ENCODE results near the gene MLXIP. TPM values are rescaled to one million over a fixed set of nuclear protein-coding genes. Genes with fewer than 3 reads are reported as not detected.

Gene MLXIP
- total RNA-seq, 1 experiment from 2014 or later = 16.7 TPM

GRCh38 chr12:122129131-122129530 lies 50.6 kb downstream of the MLXIP start:
- H3K27ac ChIP-seq (ENCODE audit: low read length) = no peak overlapping the region
- H3K4me3 ChIP-seq (ENCODE audit: low read length) = no peak overlapping the region
- H2AFZ ChIP-seq (ENCODE audit: low read length) = no peak overlapping the region
- POLR2A ChIA-PET (ENCODE audit: unreplicated experiment) = no interaction called here
- BruUV-seq (replicated peaks) = no TSS peak
- DNase-seq = no peak
- no peak overlapping the region for H3K9ac ChIP-seq (ENCODE audit: low read length)
- no peaks in the 10 kb centered on the region for H3K27me3 ChIP-seq (ENCODE audit: low read length)
- H4K20me1 ChIP-seq (ENCODE audit: low read length) = no peaks in the 10 kb centered on the region; the same call in 1 of the 2 replicates
- H3F3A ChIP-seq (ENCODE audit: low read length, unreplicated experiment) = peaks cover 6% of the 10 kb centered on the region
- intact Hi-C loops (cut with micrococcal nuclease) = no loop called here
- no peak for ATAC-seq
- CTCF ChIA-PET = no interaction called here
- no peaks in the 10 kb centered on the region for H3K9me3 ChIP-seq (ENCODE audit: low read length)
- TF ChIP-seq EZH2 (IDR thresholded peaks at IDR 0.05; ENCODE audit: low read length, unreplicated experiment) (no peak), EZH2phosphoT487 (IDR thresholded peaks at IDR 0.05; ENCODE audit: borderline replicate concordance, low read length) (no peak), CTCF (conservative IDR thresholded peaks at IDR 0.05; ENCODE audit: low read depth, low read length) (no peak)
- no peaks in the 10 kb centered on the region for H3K9me2 ChIP-seq (replicated peaks; ENCODE audit: low read length)
- no peak overlapping the region for H3K4me2 ChIP-seq (ENCODE audit: low read length)
- peaks cover 27% of the 10 kb centered on the region for H3K79me2 ChIP-seq (ENCODE audit: low read length)
- H3K36me3 ChIP-seq (ENCODE audit: low read depth, low read length) = peaks cover 38% of the 10 kb centered on the region
- peaks cover 15% of the 10 kb centered on the region for H3K4me1 ChIP-seq (ENCODE audit: insufficient read depth, low read length)

- DNase-seq = peak; percentile 84
- Histone ChIP-seq H3K4me2 (ENCODE audit: low read length) (peak overlapping the region; percentile 54), H2AFZ (ENCODE audit: low read length) (0 out of 2 replicates have a peak overlapping the region, but pooled peaks have one; percentile 2), H3K9me3 (ENCODE audit: low read length) (no peaks in the 10 kb centered on the region), H4K20me1 (ENCODE audit: low read length) (no peaks in the 10 kb centered on the region; the same call in 1 of the 2 replicates), H3K36me3 (ENCODE audit: low read depth, low read length) (peaks cover 42% of the 10 kb centered on the region), H3K9me2 (replicated peaks; ENCODE audit: low read length) (no peaks in the 10 kb centered on the region), H3K4me3 (ENCODE audit: low read length) (peak overlapping the region; percentile 18; the same call in 1 of the 2 replicates), H3K4me1 (ENCODE audit: insufficient read depth, low read length) (peaks cover 15% of the 10 kb centered on the region), H3K9ac (ENCODE audit: low read length) (peak overlapping the region; percentile 9; the same call in 1 of the 2 replicates), H3K79me2 (ENCODE audit: low read length) (peaks cover 19% of the 10 kb centered on the region), H3K27ac (ENCODE audit: low read length) (peak overlapping the region; percentile 52), H3F3A (ENCODE audit: low read length, unreplicated experiment) (peaks cover 6% of the 10 kb centered on the region), H3K27me3 (ENCODE audit: low read length) (no peaks in the 10 kb centered on the region)
- ChIA-PET POLR2A (ENCODE audit: unreplicated experiment) (no interaction called here), CTCF (interaction anchor here (0.5 kb wide), 1 partner anchor 59 kb away, joined by 3 read pairs; no protein-coding TSS in a partner anchor)
- ATAC-seq = peak; percentile 90
- intact Hi-C loops (cut with micrococcal nuclease) = no loop called here
- TF ChIP-seq EZH2 (IDR thresholded peaks at IDR 0.05; ENCODE audit: low read length, unreplicated experiment) = no peak
- no peak for TF ChIP-seq CTCF (conservative IDR thresholded peaks at IDR 0.05; ENCODE audit: low read depth, low read length)
- no peak for TF ChIP-seq EZH2phosphoT487 (IDR thresholded peaks at IDR 0.05; ENCODE audit: borderline replicate concordance, low read length)
- no TSS peak for BruUV-seq (replicated peaks)
Observed at GRCh38 chr12:122130150-122130549, 51.6 kb downstream of the MLXIP start.

GRCh38 chr12:122133192-122133950 lies 54.8 kb downstream of the MLXIP start:
- H3K4me3 ChIP-seq (ENCODE audit: low read length) = no peak overlapping the region
- H3K9me2 ChIP-seq (replicated peaks; ENCODE audit: low read length) = no peaks in the 10 kb centered on the region
- peaks cover 15% of the 10 kb centered on the region for H3K4me1 ChIP-seq (ENCODE audit: insufficient read depth, low read length)
- BruUV-seq (replicated peaks) = no TSS peak
- no peak overlapping the region for H2AFZ ChIP-seq (ENCODE audit: low read length)
- POLR2A ChIA-PET (ENCODE audit: unreplicated experiment) = no interaction called here
- H3K79me2 ChIP-seq (ENCODE audit: low read length) = no peaks in the 10 kb centered on the region
- no peaks in the 10 kb centered on the region for H3K9me3 ChIP-seq (ENCODE audit: low read length)
- DNase-seq = no peak
- ATAC-seq = no peak
- H3F3A ChIP-seq (ENCODE audit: low read length, unreplicated experiment) = peaks cover 6% of the 10 kb centered on the region
- intact Hi-C loops (cut with micrococcal nuclease) = no loop called here
- CTCF ChIA-PET = no interaction called here
- no peaks in the 10 kb centered on the region for H3K27me3 ChIP-seq (ENCODE audit: low read length)
- peaks cover 52% of the 10 kb centered on the region for H3K36me3 ChIP-seq (ENCODE audit: low read depth, low read length)
- no peaks in the 10 kb centered on the region for H4K20me1 ChIP-seq (ENCODE audit: low read length)
- no peak overlapping the region for H3K27ac ChIP-seq (ENCODE audit: low read length)
- no peak overlapping the region for H3K4me2 ChIP-seq (ENCODE audit: low read length)
- H3K9ac ChIP-seq (ENCODE audit: low read length) = no peak overlapping the region
- TF ChIP-seq CTCF (conservative IDR thresholded peaks at IDR 0.05; ENCODE audit: low read depth, low read length) (no peak), EZH2phosphoT487 (IDR thresholded peaks at IDR 0.05; ENCODE audit: borderline replicate concordance, low read length) (no peak), EZH2 (IDR thresholded peaks at IDR 0.05; ENCODE audit: low read length, unreplicated experiment) (no peak)

Data from PC-3 (cell line).